Measurements from ENCODE around the gene TTC39B.
"Not testable (repeated sequence)": the region's sequence is repeated elsewhere in the genome, so short reads cannot be mapped to it uniquely, and the experiment has no call there.

Gene TTC39B

DNA sequence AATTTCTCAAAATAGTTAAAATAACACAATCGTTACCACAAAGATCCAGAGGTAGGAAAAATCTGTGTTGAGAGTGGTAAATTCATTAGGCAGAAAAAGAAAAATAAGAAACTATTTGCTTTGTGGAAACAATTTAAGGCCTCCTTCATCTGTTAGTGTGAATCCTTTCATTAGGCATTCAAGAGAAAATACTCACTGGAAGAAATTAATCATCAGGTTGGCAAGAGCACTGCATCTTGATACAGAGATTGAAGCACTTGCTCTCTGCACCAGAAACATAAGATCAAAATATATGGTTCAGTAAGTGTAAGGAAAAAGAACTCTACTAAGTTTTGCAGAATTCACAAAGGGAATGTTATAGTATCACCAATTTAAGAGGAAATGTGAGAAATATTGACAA is 44.4 kb downstream of the TTC39B start:
- DNase-seq = no peak

DNA sequence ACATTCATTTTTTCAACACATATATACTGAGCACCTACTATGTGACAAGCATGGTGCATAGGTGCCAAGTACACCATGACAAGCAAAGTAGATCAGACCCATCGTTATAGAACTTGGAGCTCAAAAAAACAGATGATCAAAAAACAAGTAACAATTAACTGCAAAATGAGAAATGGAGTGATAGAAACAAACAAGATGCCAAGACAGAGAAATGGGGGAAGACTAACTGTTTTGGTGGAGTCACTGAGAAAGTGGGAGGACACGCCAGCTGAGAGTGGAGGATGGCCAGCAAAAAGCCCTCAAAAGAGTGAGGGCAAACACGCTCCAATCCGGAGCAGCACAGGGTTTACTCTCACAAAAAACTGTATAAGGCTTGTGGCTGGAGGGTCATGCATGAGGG is 50.6 kb downstream of the TTC39B start:
- no peak for DNase-seq

DNA sequence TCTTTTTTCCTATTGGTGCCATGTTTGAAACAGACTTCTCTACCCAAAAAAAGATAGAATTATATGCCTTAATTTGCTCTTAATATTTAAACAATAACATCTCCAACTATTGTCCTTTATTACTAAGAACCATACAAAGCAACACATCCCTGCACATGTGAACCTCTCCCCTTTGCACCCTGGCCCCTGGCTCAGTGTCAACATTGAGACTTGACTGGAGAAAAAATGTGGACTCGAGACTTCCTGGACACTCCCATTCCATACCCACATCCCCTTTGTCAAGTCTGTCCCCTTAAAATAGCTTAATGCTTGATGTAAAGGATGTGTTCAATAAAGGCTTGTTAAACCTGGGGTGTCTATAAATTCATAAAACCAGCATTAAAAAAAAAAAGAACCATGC is 53.2 kb downstream of the TTC39B start:
- DNase-seq = no peak

DNA sequence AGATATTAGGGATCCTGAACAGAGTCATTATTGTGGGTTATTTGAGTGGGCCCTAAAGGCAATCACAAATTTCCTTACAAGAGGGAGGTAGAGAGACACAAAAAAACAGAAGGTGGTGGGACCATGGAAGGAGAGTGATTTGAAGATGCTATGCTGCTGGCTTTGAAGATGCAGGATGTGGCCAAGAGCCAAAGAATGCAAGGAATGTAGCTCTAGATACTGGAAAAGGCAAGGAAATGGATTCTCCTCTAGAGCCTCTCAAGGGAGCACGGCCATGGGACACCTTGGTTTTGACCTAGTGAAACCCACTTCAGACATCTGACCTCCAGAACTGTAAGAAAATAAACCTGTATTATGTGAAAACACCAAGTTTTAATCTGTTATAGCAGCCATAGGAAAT is 53.8 kb downstream of the TTC39B start:
- DNase-seq = no peak

DNA sequence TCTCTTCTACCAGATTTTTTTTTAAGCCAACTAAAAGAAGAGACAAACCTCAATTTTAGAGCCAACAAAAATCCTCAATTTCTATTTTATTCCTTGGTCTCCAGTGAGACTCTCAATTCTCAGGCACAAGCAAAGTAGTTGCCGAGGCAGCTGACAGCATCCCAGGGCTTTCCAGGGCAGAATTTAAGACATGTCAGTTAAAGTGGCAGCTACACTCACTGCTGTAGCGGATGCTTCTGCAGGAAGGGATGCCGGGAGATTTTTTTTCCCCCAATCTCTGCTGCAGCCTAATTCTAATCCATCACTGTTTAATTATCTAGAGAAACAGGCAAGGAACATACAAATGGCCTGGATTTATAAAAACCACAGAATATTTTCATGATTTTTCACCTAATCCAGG is 57.0 kb downstream of the TTC39B start:
- no peak for DNase-seq

DNA sequence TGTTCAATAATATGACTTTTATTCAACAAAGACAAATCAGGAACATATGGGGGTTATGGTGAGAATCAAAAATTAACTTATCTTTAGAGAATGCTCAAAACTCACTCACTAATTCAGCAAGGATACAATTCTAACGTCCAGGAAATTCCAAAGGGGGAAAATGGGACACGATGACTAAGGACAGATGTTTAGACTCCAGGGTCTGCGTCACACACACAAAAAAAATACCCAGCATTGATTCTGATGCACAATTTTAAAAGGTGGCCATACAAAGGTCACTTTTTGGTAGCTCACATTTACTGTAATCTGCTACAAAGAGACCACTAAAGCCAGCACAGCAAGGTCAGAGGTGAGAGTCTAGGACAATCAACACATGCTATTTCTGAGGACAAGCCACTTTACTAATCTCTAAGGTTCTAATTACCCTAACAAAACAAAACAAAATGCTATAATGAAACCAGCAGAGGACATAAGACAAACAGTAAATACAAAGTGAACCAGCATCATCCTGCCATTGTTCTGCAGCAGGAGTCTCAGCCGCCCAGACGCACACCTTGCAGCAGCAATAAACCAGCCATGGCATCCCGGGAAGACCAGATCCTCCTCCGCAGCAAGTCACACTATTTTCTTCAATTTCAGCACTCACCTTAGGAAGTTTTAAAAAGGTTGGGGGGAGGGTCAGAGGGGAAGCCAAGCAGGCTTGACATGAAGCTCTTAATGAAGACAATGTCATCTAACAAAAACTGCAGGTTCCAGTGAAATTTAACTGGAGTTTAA is 57.8 kb downstream of the TTC39B start:
- DNase-seq = no peak

DNA sequence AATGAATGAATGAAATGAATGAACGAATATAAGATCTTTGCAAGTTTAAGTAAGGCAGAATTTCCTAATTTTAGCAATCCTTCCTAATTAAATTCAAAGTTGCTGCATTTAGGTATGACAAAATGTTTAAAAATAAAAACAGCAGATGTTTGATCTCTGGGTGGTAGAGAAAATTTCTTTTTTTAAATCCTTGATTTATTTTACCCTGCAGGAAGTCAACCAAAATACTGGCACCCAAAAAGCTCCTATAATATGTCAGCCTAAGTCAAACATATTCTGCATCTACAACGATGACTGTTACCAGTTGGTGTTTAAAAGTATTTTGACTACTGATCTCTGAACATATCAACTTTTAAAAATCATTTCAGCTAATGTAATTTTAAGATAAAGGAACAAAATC is 58.4 kb downstream of the TTC39B start:
- DNase-seq = no peak

DNA sequence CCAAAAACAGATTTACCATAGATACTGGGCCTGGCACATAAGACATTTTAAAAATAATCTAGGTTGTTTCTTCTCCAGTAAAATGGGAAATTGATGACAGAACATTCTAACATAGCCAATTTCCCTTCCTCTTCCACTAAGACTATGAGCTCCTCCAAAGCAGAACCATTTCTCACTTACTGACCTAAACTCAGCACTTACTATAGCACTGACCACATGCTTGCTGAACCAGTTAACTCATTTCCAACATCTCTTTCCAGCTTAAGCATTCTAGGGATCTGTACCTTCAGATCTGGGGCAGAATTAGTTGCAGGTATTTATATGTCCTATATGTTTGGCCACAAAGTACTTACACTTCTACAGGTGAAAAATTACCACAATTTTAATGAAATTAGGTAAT is 58.9 kb downstream of the TTC39B start:
- no peak for DNase-seq

DNA sequence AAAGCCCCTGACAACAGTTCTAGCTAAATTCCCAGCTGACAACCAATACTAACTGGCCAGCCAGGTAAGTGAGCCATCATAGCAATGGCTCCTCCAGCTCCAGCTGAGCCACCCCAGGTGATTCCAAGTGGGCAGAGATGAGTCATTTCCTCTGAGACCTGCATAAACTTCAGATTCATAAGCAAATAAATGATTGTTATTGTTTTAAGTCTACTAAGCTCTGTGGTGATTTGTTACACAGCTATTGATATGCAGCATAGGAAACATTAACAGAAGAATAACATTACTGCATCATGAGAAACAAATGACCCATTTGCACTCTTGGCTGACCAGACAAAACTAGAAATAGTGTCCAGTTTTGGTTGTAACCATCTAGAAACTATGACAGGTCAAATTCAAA is 60.3 kb downstream of the TTC39B start:
- DNase-seq = no peak

DNA sequence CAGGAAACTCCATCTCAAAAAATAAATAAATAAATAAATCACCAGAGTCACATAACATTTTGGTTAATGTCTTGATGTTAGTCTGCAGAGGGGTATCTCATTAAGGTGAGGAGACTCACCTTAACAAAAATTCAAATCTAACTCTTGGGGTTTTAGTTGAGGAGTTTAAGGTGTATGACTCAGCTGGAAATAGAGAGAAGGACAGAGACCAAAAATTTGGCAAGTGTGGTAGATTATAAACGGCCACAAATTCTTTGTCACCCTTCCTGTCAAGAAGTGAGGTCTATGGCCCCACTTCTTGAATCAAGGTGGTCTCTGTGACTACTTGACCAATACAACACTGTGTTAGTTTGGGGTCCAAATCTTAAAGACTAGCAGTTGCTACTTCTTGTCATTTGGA is 60.8 kb downstream of the TTC39B start:
- no peak for DNase-seq

DNA sequence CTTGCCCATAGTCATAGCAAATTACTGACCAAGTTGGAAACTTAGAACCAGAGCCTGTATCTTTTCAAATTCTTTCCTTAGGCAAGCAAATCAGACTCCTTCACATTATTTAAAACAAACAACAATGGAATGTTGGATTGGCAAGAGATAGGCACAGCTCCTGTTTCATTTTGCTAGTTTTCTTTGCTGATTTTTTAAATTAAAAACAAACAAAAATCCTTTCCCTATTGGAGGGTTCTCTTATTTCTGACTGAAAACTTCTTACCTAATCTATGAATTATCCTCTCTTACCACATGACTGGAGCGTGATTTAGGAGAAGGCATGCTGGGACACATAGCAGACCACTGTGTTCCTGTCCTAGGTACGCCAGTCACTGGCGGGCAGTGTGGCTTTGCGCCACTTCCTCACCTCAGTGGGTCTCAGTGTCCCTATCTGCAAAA is 63.0 kb downstream of the TTC39B start:
- DNase-seq = no peak

DNA sequence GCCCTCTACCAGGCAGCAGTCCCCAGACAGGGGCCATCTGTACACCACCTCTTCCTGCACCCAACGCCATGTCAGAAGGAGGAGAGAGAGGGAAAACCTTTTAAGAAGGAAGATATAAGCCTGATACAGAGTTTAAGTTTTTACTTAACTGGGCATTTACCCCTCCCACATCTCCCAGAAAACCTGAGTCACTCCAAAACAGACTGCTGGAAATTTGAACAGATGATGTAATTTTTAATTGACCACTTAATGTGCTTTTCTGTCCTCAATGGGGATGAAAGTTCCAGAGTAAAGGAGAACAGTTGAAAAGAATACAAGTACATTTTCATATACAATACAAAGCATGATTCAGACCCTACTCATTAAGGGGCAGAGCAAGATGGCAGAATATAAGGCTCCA is 63.9 kb downstream of the TTC39B start:
- DNase-seq = no peak

DNA sequence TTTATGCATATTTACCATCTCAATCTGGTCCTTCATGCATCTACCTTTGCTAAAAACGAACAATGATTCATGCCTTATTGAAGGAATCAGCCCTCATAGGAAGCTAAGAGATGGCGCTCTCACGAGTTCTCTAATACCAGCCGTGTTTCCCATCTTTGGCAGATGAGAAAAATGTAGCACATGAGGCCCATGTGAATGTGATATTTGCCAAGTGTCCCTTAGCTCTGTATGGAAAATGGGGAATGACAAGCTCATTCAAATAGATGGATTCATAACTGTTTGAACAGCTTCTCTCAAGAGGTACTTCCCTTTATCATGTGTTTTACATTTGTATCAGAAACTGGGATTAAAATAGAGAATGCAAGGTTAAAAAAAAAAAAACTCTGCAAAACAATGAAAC is 66.1 kb downstream of the TTC39B start:
- peak; percentile 81 for DNase-seq

DNA sequence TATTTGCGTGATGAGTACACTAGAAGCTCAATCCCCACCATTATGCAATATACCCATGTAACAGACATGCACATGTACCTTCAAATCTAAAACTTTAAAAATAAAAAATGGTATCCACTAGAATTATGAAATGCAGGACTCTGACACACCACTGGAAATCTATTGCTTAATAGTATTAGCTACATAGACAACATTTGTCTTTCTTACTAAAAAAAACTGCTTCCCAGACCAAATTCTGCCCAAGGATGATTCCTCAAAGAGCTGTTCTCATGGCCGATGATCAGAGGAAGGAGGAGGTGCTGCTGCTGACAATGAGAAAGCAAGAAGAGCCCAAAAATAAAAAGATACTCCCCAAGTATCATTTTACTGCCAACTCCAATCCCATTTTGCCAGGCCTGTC is 67.2 kb downstream of the TTC39B start:
- DNase-seq = no peak

DNA sequence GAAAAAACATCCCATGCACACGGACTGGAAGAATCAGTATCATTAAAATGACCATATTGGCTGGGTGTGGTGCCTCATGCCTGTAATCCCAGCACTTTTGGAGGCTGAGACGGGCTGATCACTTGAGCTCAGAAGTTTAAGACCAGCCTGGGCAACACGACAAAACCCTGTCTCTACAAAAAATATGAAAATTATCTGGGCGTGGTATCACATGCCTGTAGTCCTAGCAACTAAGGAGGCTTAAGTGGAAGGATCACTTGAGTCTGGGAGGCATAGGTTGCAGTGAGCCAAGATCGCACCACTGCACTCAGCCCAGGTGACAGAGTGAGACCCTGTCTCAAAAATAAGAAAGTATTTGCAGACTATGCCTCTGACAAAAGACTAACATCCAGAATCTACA is 68.4 kb downstream of the TTC39B start:
- no peak for DNase-seq

DNA sequence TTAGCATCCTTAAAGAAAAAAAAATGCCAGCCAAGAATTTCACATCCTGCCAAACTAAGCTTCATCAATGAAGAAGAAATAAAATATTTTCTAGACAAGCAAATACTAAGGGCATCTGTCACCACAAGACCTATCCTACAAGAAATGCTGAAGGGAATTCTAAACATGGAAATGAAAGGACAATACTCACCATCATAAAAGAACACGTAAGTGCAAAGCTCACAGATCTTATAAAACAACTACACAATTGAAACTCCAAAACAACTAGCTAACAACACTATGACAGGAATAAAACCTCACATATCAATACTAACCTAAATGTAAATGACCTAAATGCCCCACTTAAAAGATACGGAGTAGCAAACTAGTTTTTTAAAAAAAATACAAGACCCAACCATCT is 71.4 kb downstream of the TTC39B start:
- DNase-seq = no peak

DNA sequence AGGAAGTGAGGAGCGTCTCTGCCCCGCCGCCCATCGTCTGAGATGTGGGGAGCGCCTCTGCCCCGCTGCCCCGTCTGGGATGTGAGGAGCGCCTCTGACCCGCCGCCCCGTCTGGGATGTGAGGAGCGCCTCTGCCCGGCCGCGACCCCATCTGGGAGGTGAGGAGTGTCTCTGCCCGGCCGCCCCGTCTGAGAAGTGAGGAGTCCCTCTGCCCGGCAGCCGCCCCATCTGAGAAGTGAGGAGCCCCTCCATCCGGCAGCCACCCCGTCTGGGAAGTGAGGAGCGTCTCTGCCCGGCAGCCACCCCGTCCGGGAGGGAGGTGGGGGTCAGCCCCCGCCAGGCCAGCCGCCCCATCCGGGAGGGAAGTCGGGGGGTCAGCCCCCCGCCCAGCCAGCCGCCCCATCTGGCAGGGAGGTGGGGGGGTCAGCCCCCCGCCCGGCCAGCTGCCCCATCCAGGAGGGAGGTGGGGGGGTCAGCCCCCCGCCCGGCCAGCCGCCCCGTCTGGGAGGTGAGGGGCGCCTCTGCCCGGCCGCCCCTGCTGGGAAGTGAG is 73.0 kb downstream of the TTC39B start:
- DNase-seq = not testable (repeated sequence)

DNA sequence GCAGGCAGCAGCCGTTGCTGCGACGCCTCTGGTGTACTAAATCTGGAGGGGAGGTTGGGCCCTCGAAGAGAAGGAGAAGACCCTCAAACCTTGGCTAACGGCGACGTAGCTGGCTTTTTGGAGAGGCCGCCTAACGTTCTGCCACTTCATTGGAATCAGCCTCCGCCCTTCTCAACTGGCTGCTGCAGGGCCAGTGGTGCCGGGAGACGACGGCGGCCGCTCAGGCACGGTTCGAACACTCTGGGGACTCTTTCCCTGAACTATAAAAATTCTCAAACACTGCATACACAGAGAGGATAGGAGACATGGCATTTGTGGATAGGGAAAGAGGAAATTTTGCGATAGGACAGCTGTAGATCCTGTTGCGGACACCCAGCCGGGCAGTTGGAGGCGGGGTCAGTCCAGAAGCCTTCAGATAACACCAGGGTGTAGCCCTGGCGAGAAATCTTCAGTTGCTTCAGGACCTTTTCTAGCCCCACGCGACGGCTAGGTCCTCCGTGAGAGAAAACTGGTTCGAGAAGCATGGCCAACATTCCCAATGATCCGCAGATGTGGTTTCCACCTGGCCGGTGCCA is 74.2 kb downstream of the TTC39B start:
- not testable (repeated sequence) for DNase-seq

DNA sequence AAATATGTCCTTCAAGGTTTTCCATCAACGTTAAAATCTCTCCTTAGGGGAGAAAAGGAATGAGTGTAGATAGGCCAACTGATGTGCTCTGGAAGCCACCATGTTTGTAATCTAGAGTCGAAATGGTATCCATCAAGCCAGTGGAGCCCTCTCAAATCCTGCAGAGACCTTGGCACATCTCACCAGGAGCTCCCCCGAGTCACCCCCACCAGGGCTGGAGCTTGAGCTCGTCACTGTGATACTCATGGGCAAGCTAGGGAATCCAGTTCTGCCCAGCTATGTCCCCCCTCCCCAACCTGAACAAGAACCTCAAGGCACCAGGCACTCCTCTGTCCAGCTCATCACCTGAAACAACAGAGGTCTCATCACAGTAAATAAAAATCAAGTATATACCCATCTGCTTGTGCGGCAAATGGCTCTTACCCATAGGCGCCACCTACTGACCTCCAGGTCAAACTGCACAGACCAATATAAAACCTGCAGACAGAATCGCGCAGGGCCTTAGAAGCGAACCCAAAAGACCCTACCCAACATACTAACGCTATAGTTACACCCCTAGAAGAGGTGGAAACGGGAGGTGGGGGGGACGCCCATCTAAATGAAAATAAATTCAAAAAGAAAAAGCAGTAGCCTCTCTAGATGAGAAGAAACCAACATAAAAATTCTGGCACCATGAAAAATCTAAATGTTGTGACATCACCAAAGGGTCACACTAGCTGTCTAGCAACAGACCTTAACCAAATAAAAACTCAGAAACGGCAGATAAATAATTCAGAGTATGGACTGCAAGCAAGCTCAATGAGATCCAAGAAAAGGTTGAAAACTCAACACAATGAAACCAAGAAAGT is 75.0 kb downstream of the TTC39B start:
- no peak for DNase-seq

DNA sequence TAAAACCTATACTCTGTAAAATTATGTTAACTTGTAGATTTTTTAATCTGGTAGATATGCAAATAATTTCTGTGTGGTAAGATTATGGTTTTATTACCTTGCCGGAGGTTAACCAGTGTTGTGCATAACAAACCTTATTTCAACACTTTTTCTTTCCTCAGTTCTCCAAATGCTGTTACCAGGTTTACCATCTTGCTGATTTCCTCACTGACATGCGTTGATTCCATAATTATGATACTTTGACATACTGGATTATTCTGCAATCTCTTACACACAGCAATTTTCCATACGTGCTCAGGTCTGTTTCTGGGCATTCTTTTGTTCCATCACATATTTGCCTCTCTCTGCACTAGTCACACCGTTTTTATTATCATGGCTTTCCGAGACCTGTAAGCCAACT is 77.6 kb downstream of the TTC39B start:
- no peak for DNase-seq

DNA sequence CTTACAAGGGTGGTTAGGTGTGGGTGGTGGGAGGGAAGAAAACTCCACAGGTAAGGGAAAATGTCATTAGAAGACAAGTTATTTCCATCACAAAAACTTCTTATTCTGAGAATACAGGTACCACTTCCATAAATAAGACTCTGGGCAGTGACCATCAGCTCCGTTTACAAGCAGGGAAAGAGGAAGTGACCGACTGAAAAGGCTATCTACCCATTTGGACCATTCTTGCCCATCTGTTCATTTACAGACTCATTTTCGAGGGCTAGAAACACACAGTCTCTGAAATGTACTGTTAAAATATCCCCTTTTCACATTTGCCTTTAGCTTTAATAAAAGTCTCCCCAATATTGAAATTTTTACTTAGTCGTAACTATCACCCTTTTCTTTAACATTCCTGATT is 79.5 kb downstream of the TTC39B start:
- no peak for DNase-seq

DNA sequence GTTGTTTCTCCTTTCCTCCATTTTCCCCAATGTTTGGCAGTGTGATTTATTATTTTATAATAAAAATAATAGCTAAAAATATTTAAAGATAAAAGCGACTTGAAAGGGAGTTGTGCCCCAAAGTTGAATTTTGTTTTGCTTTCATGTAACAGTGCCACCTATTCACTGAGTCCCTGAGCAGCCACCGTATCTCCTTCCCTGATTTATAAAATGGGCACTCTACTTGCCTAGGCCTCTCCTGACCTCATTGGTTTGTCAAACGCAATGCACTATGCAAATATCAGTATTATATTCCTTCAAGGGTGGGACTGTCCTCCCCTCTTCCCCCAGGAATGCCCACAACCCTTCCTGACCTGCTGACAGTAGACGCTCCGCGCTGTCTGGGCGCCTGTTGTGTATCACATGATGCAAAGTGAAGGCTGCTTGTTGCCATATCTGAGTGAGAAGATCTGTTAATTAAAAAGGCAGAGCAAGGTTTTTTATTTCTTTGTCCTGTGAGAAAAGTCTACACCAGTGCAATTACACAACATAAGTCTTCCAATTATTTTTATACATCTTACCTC is 81.4 kb downstream of the TTC39B start:
- DNase-seq = no peak

DNA sequence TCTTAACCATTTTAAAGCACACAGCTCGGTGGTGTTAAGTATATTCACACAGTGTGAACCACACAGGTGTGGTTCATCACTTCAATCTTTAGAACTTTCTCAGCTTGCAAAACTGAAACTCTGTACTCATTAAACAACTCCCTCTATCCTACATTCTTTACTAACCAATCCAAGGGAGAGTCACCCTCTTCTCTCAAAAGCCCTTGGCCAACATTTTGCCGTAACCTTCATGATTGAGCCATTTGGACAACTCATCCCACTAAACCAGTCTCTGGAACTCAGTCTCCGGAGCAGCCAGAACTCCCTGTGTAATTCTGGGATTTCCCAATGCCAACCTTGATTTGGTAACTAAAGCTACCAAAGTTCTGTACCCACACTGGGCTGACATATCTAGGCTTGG is 84.7 kb downstream of the TTC39B start:
- no peak for DNase-seq
